Tibial nerve (tissue), 4 donors: ENCODE measurements around the gene AMIGO2. TPM values are rescaled to one million over a fixed set of nuclear protein-coding genes. Genes with fewer than 3 reads are reported as not detected.
"Not testable (repeated sequence)": the region's sequence is repeated elsewhere in the genome, so short reads cannot be mapped to it uniquely, and the experiment has no call there.

Source experiments
- DNase-seq, 2 donors: peaks; one replicate each; pipeline ENCODE4 v3.0.0-alpha.2; 2019; ENCODE audit warnings: low spot score in 2 of 2
- H3K27ac ChIP-seq, 4 donors: fragments of 200-600 bp; sonication (generic) in 3 of 4; one replicate each; pipeline ENCODE4 v1.5.1; 2017 to 2019; ENCODE audit warnings: mild to moderate bottlenecking in 1 of 4
- H3K27me3 ChIP-seq, 2 donors: fragments of 200-600 bp; sonication (generic) in 1 of 2; one replicate each; pipeline versions ENCODE4 v1.5.1 to v1.6.0; 2017 to 2019
- H3K36me3 ChIP-seq, 3 donors: fragments of 200-600 bp; sonication (generic); one replicate each; pipeline ENCODE4 v1.5.1; 2018 to 2019
- H3K4me1 ChIP-seq, 4 donors: fragments of 200-600 bp; sonication (generic) in 3 of 4; one replicate each; pipeline ENCODE4 v1.5.1; 2017 to 2019
- H3K4me3 ChIP-seq, 4 donors: fragments of 200-600 bp; sonication (generic) in 3 of 4; one replicate each; pipeline ENCODE4 v1.5.1; 2017 to 2019; ENCODE audit warnings: mild to moderate bottlenecking in 1 of 4, moderate library complexity in 1 of 4
- H3K9me3 ChIP-seq, 4 donors: fragments of 200-600 bp; sonication (generic) in 3 of 4; one replicate each; pipeline ENCODE4 v1.5.1; 2017 to 2019
- CTCF ChIP-seq, 5 experiments: fragments of 200-600 bp in 3 of 5; fragments of 450-650 bp in 2 of 5; sonication (generic) in 3 of 5; IDR thresholded peaks; one replicate each; pipeline ENCODE4 v1.5.1; 2016 to 2019; ENCODE audit warnings: antibody characterized with exemption in 5 of 5, mild to moderate bottlenecking in 3 of 5, moderate library complexity in 2 of 5
- EP300 ChIP-seq, 2 donors: sonication (generic); formaldehyde crosslinking; IDR thresholded peaks; one replicate each; pipeline ENCODE4 v1.6.1; 2017; ENCODE audit warnings: antibody characterized with exemption in 2 of 2, mild to moderate bottlenecking in 1 of 2
- POLR2A ChIP-seq, 2 donors: fragments of 450-650 bp; IDR thresholded peaks; one replicate each; pipeline ENCODE4 v1.6.1; 2017; ENCODE audit warnings: antibody characterized with exemption in 2 of 2, mild to moderate bottlenecking in 2 of 2, moderate library complexity in 2 of 2
- WGBS, 2 donors: methylation state at CpG; one replicate each; pipeline ENCODE4 v1.1.5; 2018; 5-methylcytosine and 5-hydroxymethylcytosine counted together
- total RNA-seq, 4 donors: library from RNA; depleted of rRNA; stranded (reverse); fragments of >200 nt; gene quantifications; one replicate each; pipeline ENCODE4 v1.1.0, GENCODE V29; 2016

The AMIGO2 gene
- total RNA-seq, 4 donors from 2014 or later, result 1.7 to 6.6 (median 3.1) TPM

- Histone ChIP-seq H3K36me3 (no peaks in the 10 kb centered on the region), H3K27ac (no peak overlapping the region), H3K27me3 (no peaks in the 10 kb centered on the region), H3K4me3 (no peak overlapping the region), H3K4me1 (peaks cover 0 to 3% (median 0%) of the 10 kb centered on the region in 4 donors), H3K9me3 (peaks cover 0 to 31% (median 0%) of the 10 kb centered on the region in 4 donors)
- no peak for DNase-seq
- WGBS, 2 donors, result 85 to 91% methylated on average over 4 of the region's 4 CpGs
- TF ChIP-seq EP300 (IDR thresholded peaks at IDR 0.05) (no peak), POLR2A (IDR thresholded peaks at IDR 0.05) (no peak), CTCF (IDR thresholded peaks at IDR 0.05) (no peak)
These were observed 25.1 kb downstream of the AMIGO2 start for GRCh38 chr12:47054659-47055058.

GRCh38 chr12:47053961-47054360, 25.8 kb downstream of the AMIGO2 start:
- H3K4me1 ChIP-seq, result peaks cover 0 to 3% (median 0%) of the 10 kb centered on the region in 4 donors
- H3K27me3 ChIP-seq, result no peaks in the 10 kb centered on the region
- no peaks in the 10 kb centered on the region for H3K36me3 ChIP-seq
- TF ChIP-seq EP300 (IDR thresholded peaks at IDR 0.05) (no peak), CTCF (IDR thresholded peaks at IDR 0.05) (no peak), POLR2A (IDR thresholded peaks at IDR 0.05) (no peak)
- DNase-seq, result no peak
- H3K4me3 ChIP-seq, result no peak overlapping the region
- no peak overlapping the region for H3K27ac ChIP-seq
- peaks cover 0 to 31% (median 0%) of the 10 kb centered on the region in 4 donors for H3K9me3 ChIP-seq

- Histone ChIP-seq H3K9me3 (peaks cover 0 to 31% (median 0%) of the 10 kb centered on the region in 4 donors), H3K27ac (no peak overlapping the region), H3K36me3 (no peaks in the 10 kb centered on the region), H3K4me1 (peaks cover 0 to 3% (median 0%) of the 10 kb centered on the region in 4 donors), H3K27me3 (no peaks in the 10 kb centered on the region), H3K4me3 (no peak overlapping the region)
- WGBS, 2 donors, result 73 to 76% methylated on average over 2 of the region's 2 CpGs
- DNase-seq, result no peak
- no peak for TF ChIP-seq EP300 (IDR thresholded peaks at IDR 0.05)
- TF ChIP-seq POLR2A (IDR thresholded peaks at IDR 0.05), result no peak
- no peak for TF ChIP-seq CTCF (IDR thresholded peaks at IDR 0.05)
These were observed 27.5 kb downstream of the AMIGO2 start for GRCh38 chr12:47052274-47052673.

GRCh38 chr12:47051291-47051690, 28.5 kb downstream of the AMIGO2 start:
- H3K9me3 ChIP-seq, result peaks cover 0 to 23% (median 0%) of the 10 kb centered on the region in 4 donors
- H3K4me3 ChIP-seq, H3K36me3 ChIP-seq, DNase-seq, H3K27ac ChIP-seq, H3K27me3 ChIP-seq, H3K4me1 ChIP-seq: not testable (repeated sequence)
- WGBS, 2 donors, result 77 to 86% methylated on average over 3 of the region's 3 CpGs

- TF ChIP-seq CTCF (IDR thresholded peaks at IDR 0.05), result no peak
- TF ChIP-seq EP300 (IDR thresholded peaks at IDR 0.05), result no peak
- no peaks in the 10 kb centered on the region for H3K4me1 ChIP-seq
These were observed 31.2 kb downstream of the AMIGO2 start for GRCh38 chr12:47048541-47048940.

GRCh38 chr12:47041327-47041726, 38.4 kb downstream of the AMIGO2 start:
- Histone ChIP-seq H3K4me1 (no peaks in the 10 kb centered on the region), H3K4me3 (no peak overlapping the region), H3K27ac (no peak overlapping the region), H3K36me3 (no peaks in the 10 kb centered on the region), H3K9me3 (no peaks in the 10 kb centered on the region), H3K27me3 (no peaks in the 10 kb centered on the region)
- 82 to 89% methylated on average over 4 of the region's 4 CpGs for WGBS, 2 donors
- no peak for DNase-seq
- TF ChIP-seq POLR2A (IDR thresholded peaks at IDR 0.05) (no peak), CTCF (IDR thresholded peaks at IDR 0.05) (no peak), EP300 (IDR thresholded peaks at IDR 0.05) (no peak)

More at GRCh38 chr12:47048541-47048940, 31.2 kb downstream of the AMIGO2 start:
- Histone ChIP-seq H3K27ac (no peak overlapping the region), H3K9me3 (peaks cover 0 to 23% (median 0%) of the 10 kb centered on the region in 4 donors), H3K4me3 (no peak overlapping the region), H3K36me3 (no peaks in the 10 kb centered on the region), H3K27me3 (no peaks in the 10 kb centered on the region)
- no peak for DNase-seq
